HCT116 (cell line): ENCODE measurements around the gene CLIC3.

Experiments used
- CEBPB ChIP-seq: IDR thresholded peaks from 2 replicates; pipeline ENCODE4 v1.6.1; 2012; ENCODE audit warnings: low read depth
- ELF1 ChIP-seq: IDR thresholded peaks from 2 replicates; pipeline ENCODE4 v1.6.1; 2012; ENCODE audit warnings: low read depth, borderline replicate concordance
- EZH2 ChIP-seq: fragments of 200-600 bp; sonication (generic); IDR thresholded peaks from 2 replicates; pipeline ENCODE4 v1.6.1; 2017; ENCODE audit warnings: antibody characterized with exemption, mixed run types
- EZH2phosphoT487 ChIP-seq: fragments of 200-600 bp; IDR thresholded peaks from 2 replicates; pipeline ENCODE4 v1.6.1; 2018; ENCODE audit warnings: antibody characterized with exemption, borderline replicate concordance
- FOSL1 ChIP-seq: IDR thresholded peaks from 2 replicates; pipeline ENCODE4 v1.6.1; 2012; ENCODE audit warnings: low read depth
- POLR2A ChIP-seq: IDR thresholded peaks from 2 replicates; pipeline ENCODE4 v1.7.0; 2011; ENCODE audit warnings: borderline replicate concordance; ENCODE audit not compliant: insufficient read depth, insufficient read length; ENCODE audit errors: extremely low read depth
- POLR2AphosphoS5 ChIP-seq: IDR thresholded peaks from 2 replicates; pipeline ENCODE4 v1.6.1; 2011; ENCODE audit warnings: mild to moderate bottlenecking, low read depth, low read length, moderate library complexity
- SIN3A ChIP-seq: IDR thresholded peaks from 2 replicates; pipeline ENCODE4 v1.6.1; 2012; ENCODE audit warnings: low read depth
- SRF ChIP-seq: IDR thresholded peaks from 2 replicates; pipeline ENCODE4 v1.6.1; 2012; ENCODE audit warnings: low read depth
- TF ChIP-seq, protein P1 (sequence below), 3 experiments: fragments of 200-600 bp in 1 of 3; sonication (generic) in 1 of 3; IDR thresholded peaks in 2 of 3; conservative IDR thresholded peaks in 1 of 3; 2 replicates each; pipeline ENCODE4 v1.5.1; 2012 to 2017; ENCODE audit warnings: low read depth in 2 of 3, low read length in 2 of 3, antibody characterized with exemption in 1 of 3, borderline replicate concordance in 1 of 3, control low read depth in 1 of 3, mild to moderate bottlenecking in 1 of 3, mixed read lengths in 1 of 3, mixed run types in 1 of 3, moderate library complexity in 1 of 3; ENCODE audit not compliant: insufficient read depth in 1 of 3
- TF ChIP-seq, protein P2 (sequence below): IDR thresholded peaks from 2 replicates; pipeline ENCODE4 v1.6.1; 2012

DNA sequence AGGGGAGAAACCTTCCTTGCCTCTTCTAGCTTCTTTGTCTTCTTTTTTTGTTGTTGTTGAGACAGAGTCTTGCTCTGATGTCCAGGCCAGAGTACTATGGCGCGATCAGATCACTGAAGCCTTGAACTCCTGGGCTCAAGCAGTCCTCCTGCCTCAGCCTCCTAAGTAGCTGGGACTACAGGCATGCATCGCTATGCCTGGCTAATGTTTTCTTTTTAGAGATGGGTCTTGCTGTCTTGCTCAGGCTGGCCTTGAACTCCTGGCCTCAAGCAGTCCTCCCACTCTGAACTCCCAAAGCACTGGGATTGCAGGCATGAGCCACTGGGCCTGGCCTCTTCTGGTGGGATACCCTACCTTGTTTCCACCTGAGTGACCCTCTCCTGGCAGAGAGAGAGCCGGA, 7.5 kb downstream of the CLIC3 start:
- TF ChIP-seq POLR2AphosphoS5 (no peak), POLR2A (no peak), ELF1 (no peak), SRF (no peak), CEBPB (no peak), EZH2 (no peak), EZH2phosphoT487 (no peak), FOSL1 (no peak), SIN3A (no peak)
- TF ChIP-seq, protein P1, sequence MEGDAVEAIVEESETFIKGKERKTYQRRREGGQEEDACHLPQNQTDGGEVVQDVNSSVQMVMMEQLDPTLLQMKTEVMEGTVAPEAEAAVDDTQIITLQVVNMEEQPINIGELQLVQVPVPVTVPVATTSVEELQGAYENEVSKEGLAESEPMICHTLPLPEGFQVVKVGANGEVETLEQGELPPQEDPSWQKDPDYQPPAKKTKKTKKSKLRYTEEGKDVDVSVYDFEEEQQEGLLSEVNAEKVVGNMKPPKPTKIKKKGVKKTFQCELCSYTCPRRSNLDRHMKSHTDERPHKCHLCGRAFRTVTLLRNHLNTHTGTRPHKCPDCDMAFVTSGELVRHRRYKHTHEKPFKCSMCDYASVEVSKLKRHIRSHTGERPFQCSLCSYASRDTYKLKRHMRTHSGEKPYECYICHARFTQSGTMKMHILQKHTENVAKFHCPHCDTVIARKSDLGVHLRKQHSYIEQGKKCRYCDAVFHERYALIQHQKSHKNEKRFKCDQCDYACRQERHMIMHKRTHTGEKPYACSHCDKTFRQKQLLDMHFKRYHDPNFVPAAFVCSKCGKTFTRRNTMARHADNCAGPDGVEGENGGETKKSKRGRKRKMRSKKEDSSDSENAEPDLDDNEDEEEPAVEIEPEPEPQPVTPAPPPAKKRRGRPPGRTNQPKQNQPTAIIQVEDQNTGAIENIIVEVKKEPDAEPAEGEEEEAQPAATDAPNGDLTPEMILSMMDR (IDR thresholded peaks at IDR 0.05 in 2 of 3, conservative IDR thresholded peaks at IDR 0.05 in 1 of 3; ENCODE audit: borderline replicate concordance in 1 of 3, insufficient read depth in 1 of 3, low read depth in 2 of 3, low read length in 2 of 3) = no peak
- TF ChIP-seq, protein P2, sequence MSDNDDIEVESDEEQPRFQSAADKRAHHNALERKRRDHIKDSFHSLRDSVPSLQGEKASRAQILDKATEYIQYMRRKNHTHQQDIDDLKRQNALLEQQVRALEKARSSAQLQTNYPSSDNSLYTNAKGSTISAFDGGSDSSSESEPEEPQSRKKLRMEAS = no peak
